HG02588 (cell line): ENCODE data around the gene CSE1L.
"Not testable (repeated sequence)": the region's sequence is repeated elsewhere in the genome, so short reads cannot be mapped to it uniquely, and the experiment has no call there.

Experiments
- ATAC-seq: cut with Tn5 transposase; IDR thresholded peaks from one replicate; pipeline ENCODE4 v1.9.1; 2021; ENCODE audit warnings: mild to moderate bottlenecking, moderate library complexity; ENCODE audit not compliant: unreplicated experiment

Gene CSE1L

DNA sequence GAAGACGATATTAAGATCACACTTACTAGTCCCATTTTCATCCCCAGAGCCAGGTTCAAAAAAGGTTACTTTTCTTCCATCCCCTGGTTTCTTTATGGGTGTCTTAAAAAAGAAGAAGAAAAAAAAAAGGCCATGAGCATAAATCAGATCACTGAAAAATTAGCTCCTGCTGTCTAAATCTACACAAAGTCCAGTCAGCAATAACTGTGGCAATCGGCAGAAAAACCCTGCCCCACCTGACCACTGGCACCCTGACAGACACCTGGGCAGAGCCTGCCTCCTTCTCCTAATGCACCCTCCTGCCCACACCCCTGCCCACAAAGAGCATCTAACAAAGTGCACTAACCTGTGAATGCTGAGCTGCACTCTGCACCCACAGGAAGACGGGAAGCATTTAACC, 72.2 kb downstream of the CSE1L start:
- no peak for ATAC-seq

- ATAC-seq: no peak
These were observed 73.9 kb downstream of the CSE1L start for GRCh38 chr20:49119988-49120387.

GRCh38 chr20:49122920-49123319, 76.8 kb downstream of the CSE1L start:
- no peak for ATAC-seq

- ATAC-seq: no peak
These were observed 77.9 kb downstream of the CSE1L start for GRCh38 chr20:49123982-49124381.

DNA sequence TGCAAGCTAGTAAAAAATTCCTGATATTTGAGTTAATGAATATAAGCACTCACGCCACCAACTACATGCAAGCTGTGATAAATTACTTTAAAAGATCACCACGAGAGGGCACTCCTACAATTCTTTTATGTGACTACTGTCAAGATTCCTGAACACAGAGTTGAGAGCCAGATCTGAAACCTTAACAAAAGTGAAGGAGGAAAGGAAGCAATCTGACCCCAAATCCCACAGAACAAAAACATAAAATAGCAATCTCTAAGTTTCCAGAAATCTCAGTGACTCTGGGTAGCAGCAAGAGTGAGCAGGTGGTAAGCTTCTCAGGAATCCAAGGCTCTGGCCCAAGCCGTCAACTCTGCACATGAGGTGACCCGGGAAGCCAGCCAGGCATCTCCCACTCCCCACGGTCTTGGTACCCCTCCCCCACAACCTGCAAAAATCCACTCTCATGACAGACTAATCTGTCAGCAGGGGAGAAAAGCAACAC, 86.9 kb downstream of the CSE1L start:
- no peak for ATAC-seq

DNA sequence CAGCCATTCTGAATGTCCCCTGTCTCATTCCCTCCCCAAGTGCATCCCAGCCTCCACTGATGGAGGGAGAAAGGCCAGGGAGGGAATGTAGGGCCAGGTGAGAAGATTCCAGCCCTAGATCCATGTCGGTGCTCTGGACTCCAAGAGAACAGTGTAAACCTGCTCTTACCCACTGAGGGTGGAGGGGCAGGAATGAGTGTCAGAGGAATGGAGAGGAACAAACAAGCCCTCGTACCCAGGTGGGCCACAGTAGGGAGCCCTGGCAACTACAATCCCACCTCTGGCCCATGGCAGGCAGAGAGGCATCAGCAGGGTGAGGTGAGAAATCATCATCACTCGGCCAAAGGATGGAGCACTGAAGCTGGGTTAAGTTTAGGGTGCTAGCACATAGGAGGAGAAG, 87.5 kb downstream of the CSE1L start:
- no peak for ATAC-seq

- not testable (repeated sequence) for ATAC-seq
These were observed 88.7 kb downstream of the CSE1L start for GRCh38 chr20:49134797-49135196.

GRCh38 chr20:49136817-49137571, 90.9 kb downstream of the CSE1L start:
- no peak for ATAC-seq

GRCh38 chr20:49138431-49138830, 92.3 kb downstream of the CSE1L start:
- ATAC-seq: no peak

DNA sequence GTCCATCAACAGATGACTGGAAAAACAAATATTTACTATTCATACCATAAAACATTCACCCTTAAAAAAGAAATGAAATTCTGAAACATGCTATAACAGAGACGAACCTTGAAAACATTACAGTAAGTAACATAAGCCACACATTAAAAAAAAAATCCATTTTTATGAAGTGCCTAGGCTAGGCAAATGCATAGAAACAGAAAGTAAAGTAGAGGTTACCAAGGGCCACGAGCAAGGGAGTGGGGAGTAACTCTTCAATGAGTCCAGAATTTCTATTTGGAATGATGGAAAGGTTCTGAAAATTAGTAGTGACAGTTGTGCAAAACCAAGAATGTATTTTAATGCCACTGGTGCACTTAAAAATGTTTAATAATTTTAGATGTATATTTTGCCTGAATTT, 94.3 kb downstream of the CSE1L start:
- ATAC-seq: no peak

GRCh38 chr20:49140834-49141233, 94.7 kb downstream of the CSE1L start:
- no peak for ATAC-seq
